CD8-positive, alpha-beta memory T cell (primary cell): ENCODE data around the gene CGNL1. TPM values are rescaled to one million over a fixed set of nuclear protein-coding genes. Genes with fewer than 3 reads are reported as not detected.

Experiments
- CTCF ChIA-PET: fragments of 350-600 bp; sonication (Branson Sonifier 250); formaldehyde crosslinking; loops from one replicate; lab custom pipeline; 2021; ENCODE audit warnings: antibody characterized with exemption; lab: Charles Lee
- POLR2A ChIA-PET: fragments of 350-600 bp; sonication (Branson Sonifier 250); formaldehyde crosslinking; loops from one replicate; lab custom pipeline; 2021; ENCODE audit warnings: antibody characterized with exemption; lab: Charles Lee
- DNase-seq, 5 donors: peaks; one replicate each; pipeline versions ENCODE4 v3.0.0 to v3.0.0-alpha.2; 2020 to 2022; ENCODE audit warnings: mixed read lengths in 1 of 5
- H3K27ac ChIP-seq: one replicate; pipeline ENCODE4 v1.7.0; 2013; ENCODE audit warnings: low read depth, mild to moderate bottlenecking, low read length, moderate library complexity
- H3K27me3 ChIP-seq: 2 replicates; pipeline ENCODE4 v1.7.0; 2013; ENCODE audit warnings: low read length, mild to moderate bottlenecking; ENCODE audit not compliant: insufficient read depth, poor library complexity, severe bottlenecking
- H3K36me3 ChIP-seq: 2 replicates; pipeline ENCODE4 v1.7.0; 2013; ENCODE audit warnings: mild to moderate bottlenecking, low read length, moderate library complexity; ENCODE audit not compliant: insufficient read depth
- H3K4me1 ChIP-seq: 2 replicates; pipeline ENCODE4 v1.7.0; 2013; ENCODE audit warnings: mild to moderate bottlenecking, low read length, moderate library complexity; ENCODE audit not compliant: insufficient read depth
- H3K4me3 ChIP-seq: 2 replicates; pipeline ENCODE4 v1.7.0; 2013; ENCODE audit warnings: mild to moderate bottlenecking, low read length
- H3K9me3 ChIP-seq: 2 replicates; pipeline ENCODE4 v1.7.0; 2013; ENCODE audit warnings: mild to moderate bottlenecking, low read length
- H3K27ac Mint-ChIP-seq, 8 donors: one replicate each; pipeline ENCODE4 v1.8.0; 2020 to 2021; ENCODE audit warnings: mixed read lengths in 8 of 8, mild to moderate bottlenecking in 6 of 8, inconsistent platforms in 3 of 8, moderate library complexity in 3 of 8
- H3K27me3 Mint-ChIP-seq, 2 donors: one replicate each; pipeline ENCODE4 v1.8.0; 2020 to 2021; ENCODE audit warnings: mixed read lengths in 2 of 2, mild to moderate bottlenecking in 1 of 2, moderate library complexity in 1 of 2
- H3K36me3 Mint-ChIP-seq, 3 donors: one replicate each; pipeline ENCODE4 v1.8.0; 2020 to 2021; ENCODE audit warnings: mixed read lengths in 3 of 3, inconsistent platforms in 1 of 3, mild to moderate bottlenecking in 1 of 3
- H3K4me1 Mint-ChIP-seq, 3 donors: one replicate each; pipeline ENCODE4 v1.8.0; 2020 to 2021; ENCODE audit warnings: mixed read lengths in 3 of 3, inconsistent platforms in 1 of 3, mild to moderate bottlenecking in 1 of 3
- H3K4me3 Mint-ChIP-seq, 7 donors: one replicate each; pipeline ENCODE4 v1.8.0; 2020 to 2021; ENCODE audit warnings: mixed read lengths in 7 of 7, mild to moderate bottlenecking in 6 of 7, moderate library complexity in 4 of 7, inconsistent platforms in 2 of 7
- H3K9me3 Mint-ChIP-seq, 5 donors: one replicate each; pipeline ENCODE4 v1.8.0; 2020 to 2022; ENCODE audit warnings: mixed read lengths in 5 of 5, mild to moderate bottlenecking in 3 of 5, moderate library complexity in 2 of 5, inconsistent platforms in 1 of 5
- polyA plus RNA-seq: library from polyadenylated mRNA; unstranded; fragments of 300-500 nt; fragmentation: Illumina TruSeq; gene quantifications from one replicate; pipeline ENCODE4 v1.2.3, GENCODE V29; 2021
- total RNA-seq, 2 experiments: library from RNA; stranded (reverse); gene quantifications; one replicate each; pipeline ENCODE4 v1.2.3, GENCODE V29; 2021

CGNL1 gene
- total and polyA plus RNA-seq, 3 experiments from 2014 or later, result not detected

DNA sequence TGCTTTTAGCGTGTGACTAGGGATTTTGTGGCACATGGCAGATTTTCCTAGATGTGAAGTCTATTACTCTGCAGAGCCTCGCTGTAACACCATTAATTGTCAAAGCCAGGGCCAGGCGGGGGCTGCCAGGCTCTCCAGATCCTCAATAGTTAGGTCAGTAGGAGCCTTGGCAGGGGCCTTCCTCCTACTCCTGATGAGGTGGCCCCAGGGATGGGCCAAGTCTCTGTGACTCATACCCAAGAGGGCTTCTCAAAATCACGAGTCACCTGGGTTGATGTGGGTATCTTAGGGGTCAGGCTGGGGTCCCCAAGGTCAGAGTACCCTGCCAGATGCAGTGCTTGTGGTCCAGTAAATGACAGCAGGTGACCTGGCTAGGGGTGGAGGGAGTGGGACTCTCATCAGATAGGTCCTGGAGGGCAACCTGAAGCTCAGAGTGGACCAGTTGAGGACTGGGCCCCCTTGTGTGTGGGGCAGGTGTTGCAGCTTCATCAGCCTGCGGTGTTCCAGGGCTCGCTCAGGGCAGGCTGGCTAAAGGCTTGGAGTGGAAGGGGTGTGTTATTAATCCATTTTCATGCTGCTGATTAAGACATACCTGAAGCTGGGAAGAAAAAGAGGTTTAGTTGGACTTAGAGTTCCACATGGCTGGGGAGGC lies 126.9 kb downstream of the CGNL1 start:
- ChIA-PET CTCF (no interaction called here), POLR2A (no interaction called here)
- Mint-ChIP-seq H3K27ac (no peak overlapping the region), H3K4me1 (no peaks in the 10 kb centered on the region), H3K4me3 (no peak overlapping the region), H3K36me3 (no peaks in the 10 kb centered on the region), H3K27me3 (peaks cover 2 to 3% of the 10 kb centered on the region in 2 donors), H3K9me3 (no peaks in the 10 kb centered on the region)
- no peaks in the 10 kb centered on the region for H3K9me3 ChIP-seq
- DNase-seq, result no peak
- H3K27me3 ChIP-seq, result no peaks in the 10 kb centered on the region
- H3K36me3 ChIP-seq, result no peaks in the 10 kb centered on the region
- no peak overlapping the region for H3K27ac ChIP-seq
- H3K4me3 ChIP-seq, result no peak overlapping the region
- H3K4me1 ChIP-seq, result no peaks in the 10 kb centered on the region

DNA sequence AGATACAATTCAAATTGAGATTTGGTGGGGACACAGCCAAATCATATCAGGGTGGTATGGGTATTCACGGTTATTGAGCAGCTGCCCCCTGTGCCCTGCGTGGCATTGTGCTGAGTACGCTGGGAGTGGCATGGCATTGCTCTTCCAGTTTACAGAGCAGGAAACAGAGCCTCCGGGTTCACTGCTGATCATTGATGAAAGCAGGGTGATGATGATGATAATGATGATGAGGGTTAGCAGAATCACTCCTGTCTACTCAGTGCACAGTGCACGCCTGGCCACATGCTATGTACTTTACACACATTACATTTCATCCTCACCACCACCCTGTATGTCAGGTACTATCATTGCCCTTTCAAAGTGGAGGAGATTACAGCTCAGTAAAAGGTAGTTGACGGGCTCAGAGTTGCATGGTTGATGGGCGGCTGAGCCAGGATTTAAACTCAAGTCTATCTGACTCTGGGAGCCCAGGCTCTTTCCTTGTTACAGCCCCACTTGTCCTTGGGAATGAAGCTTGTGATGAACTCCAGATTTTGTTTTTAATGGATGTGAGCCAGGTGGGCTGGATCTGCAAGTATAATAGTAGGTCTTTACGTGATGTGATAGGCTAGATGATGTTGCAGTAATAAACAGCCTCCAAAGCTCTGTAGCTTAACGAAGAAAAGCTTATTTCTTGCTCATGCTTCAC lies 127.8 kb downstream of the CGNL1 start:
- DNase-seq, result no peak
- no peaks in the 10 kb centered on the region for H3K4me1 Mint-ChIP-seq
- Histone ChIP-seq H3K36me3 (no peaks in the 10 kb centered on the region), H3K27ac (no peak overlapping the region), H3K9me3 (no peaks in the 10 kb centered on the region), H3K4me1 (no peaks in the 10 kb centered on the region), H3K27me3 (no peaks in the 10 kb centered on the region), H3K4me3 (no peak overlapping the region)
- CTCF ChIA-PET, result no interaction called here
- H3K27me3 Mint-ChIP-seq, result peaks cover 3% of the 10 kb centered on the region in 2 donors
- H3K9me3 Mint-ChIP-seq, result no peaks in the 10 kb centered on the region
- H3K4me3 Mint-ChIP-seq, result no peak overlapping the region
- H3K27ac Mint-ChIP-seq, result no peak overlapping the region
- POLR2A ChIA-PET, result interaction anchor here (0.6 kb wide), 1 partner anchor 106 kb away, joined by 3 read pairs; no protein-coding TSS in a partner anchor
- H3K36me3 Mint-ChIP-seq, result no peaks in the 10 kb centered on the region

DNA sequence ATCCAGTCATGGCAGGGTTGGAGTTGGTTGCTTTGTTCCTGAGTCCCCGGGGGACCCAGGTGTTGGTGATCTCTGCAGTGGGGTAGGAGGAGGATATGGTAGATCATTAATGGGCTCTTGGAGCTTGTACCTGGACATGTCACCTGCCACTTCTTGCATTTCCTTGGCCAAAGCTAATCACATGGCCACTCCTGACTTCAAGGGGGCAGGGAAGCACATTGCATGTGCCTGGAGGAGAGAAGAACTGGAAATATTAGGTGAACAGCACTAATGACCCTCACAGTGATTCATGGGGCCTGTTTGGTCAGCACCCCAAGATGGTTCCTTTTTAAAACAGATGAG lies 128.3 kb downstream of the CGNL1 start:
- H3K27ac Mint-ChIP-seq, result no peak overlapping the region
- CTCF ChIA-PET, result no interaction called here
- no peaks in the 10 kb centered on the region for H3K36me3 ChIP-seq
- H3K27ac ChIP-seq, result no peak overlapping the region
- no peaks in the 10 kb centered on the region for H3K4me1 ChIP-seq
- no peaks in the 10 kb centered on the region for H3K9me3 Mint-ChIP-seq
- DNase-seq, result no peak
- POLR2A ChIA-PET, result interaction anchor here (0.6 kb wide), 1 partner anchor 105 kb away, joined by 3 read pairs; no protein-coding TSS in a partner anchor
- H3K4me3 ChIP-seq, result no peak overlapping the region
- H3K4me3 Mint-ChIP-seq, result no peak overlapping the region
- H3K27me3 Mint-ChIP-seq, result peaks cover 3% of the 10 kb centered on the region in 2 donors
- no peaks in the 10 kb centered on the region for H3K9me3 ChIP-seq
- H3K36me3 Mint-ChIP-seq, result no peaks in the 10 kb centered on the region
- H3K4me1 Mint-ChIP-seq, result no peaks in the 10 kb centered on the region
- H3K27me3 ChIP-seq, result no peaks in the 10 kb centered on the region

DNA sequence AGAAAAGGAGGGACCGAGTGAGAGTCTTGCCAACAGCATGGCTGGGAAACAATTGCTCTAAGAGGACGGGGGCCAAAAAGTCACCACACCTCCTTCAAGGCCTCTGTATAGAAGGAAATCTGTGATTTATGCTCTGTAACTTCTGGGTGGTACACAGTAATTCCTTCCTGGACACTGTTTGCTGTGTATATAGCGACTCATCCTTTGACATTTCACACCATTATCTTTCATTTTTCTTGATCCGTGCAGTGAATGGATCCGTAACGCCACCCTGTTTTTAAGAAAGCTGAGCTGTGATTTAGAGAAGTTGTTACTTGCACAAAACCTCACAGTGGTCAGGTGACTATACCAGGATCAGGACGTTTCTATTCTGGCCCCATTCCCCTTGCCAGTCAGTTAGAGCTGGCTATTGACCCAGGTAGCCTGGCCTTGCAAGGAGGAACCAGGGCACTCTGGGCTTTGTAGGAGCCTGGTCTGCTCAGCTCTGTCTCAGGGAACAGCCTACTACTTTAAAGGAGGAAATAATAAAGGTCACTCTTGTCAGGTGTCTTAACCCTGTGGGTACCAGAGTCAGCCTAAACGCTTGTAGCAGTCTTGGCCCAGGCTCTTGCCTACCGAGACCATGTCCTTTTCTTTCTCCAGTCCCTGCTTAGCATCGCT lies 128.9 kb downstream of the CGNL1 start:
- ChIA-PET POLR2A (no interaction called here), CTCF (no interaction called here)
- no peak overlapping the region for H3K27ac Mint-ChIP-seq
- Histone ChIP-seq H3K27ac (no peak overlapping the region), H3K36me3 (no peaks in the 10 kb centered on the region), H3K4me1 (no peaks in the 10 kb centered on the region), H3K4me3 (no peak overlapping the region), H3K27me3 (no peaks in the 10 kb centered on the region), H3K9me3 (no peaks in the 10 kb centered on the region)
- H3K9me3 Mint-ChIP-seq, result no peaks in the 10 kb centered on the region
- no peak for DNase-seq
- H3K27me3 Mint-ChIP-seq, result peaks cover 0 to 3% of the 10 kb centered on the region in 2 donors
- H3K36me3 Mint-ChIP-seq, result no peaks in the 10 kb centered on the region
- H3K4me1 Mint-ChIP-seq, result no peaks in the 10 kb centered on the region
- peak overlapping the region in 1 of 7 donors; percentile 54 for H3K4me3 Mint-ChIP-seq

DNA sequence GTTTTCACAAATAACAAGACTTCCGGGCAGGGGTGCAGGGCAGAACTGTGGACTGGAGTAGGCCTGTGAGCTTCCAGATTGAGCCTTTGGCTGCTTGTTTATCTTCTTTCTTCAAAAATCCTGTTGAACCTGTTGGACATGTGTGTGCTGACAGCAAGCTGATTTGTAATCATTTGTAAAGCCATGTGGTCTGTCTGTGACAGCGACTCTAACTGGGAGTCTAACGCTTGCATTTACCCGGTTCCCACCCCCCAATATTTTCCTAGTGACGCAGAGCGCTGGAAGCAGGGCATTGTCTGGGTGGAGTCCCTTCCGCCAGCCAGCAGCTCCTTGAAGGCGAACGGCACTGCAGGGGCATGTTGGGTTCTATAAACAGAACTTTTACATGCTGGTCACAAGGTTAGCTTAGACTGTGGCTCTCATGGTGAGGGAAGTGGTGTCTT lies 129.7 kb downstream of the CGNL1 start:
- H3K27me3 ChIP-seq, result no peaks in the 10 kb centered on the region
- Mint-ChIP-seq H3K9me3 (no peaks in the 10 kb centered on the region), H3K27ac (no peak overlapping the region), H3K36me3 (no peaks in the 10 kb centered on the region), H3K4me1 (no peaks in the 10 kb centered on the region), H3K4me3 (no peak overlapping the region), H3K27me3 (peaks cover 0 to 3% of the 10 kb centered on the region in 2 donors)
- H3K9me3 ChIP-seq, result no peaks in the 10 kb centered on the region
- no peaks in the 10 kb centered on the region for H3K36me3 ChIP-seq
- ChIA-PET CTCF (no interaction called here), POLR2A (no interaction called here)
- no peak overlapping the region for H3K27ac ChIP-seq
- no peak for DNase-seq
- H3K4me1 ChIP-seq, result no peaks in the 10 kb centered on the region
- H3K4me3 ChIP-seq, result no peak overlapping the region

DNA sequence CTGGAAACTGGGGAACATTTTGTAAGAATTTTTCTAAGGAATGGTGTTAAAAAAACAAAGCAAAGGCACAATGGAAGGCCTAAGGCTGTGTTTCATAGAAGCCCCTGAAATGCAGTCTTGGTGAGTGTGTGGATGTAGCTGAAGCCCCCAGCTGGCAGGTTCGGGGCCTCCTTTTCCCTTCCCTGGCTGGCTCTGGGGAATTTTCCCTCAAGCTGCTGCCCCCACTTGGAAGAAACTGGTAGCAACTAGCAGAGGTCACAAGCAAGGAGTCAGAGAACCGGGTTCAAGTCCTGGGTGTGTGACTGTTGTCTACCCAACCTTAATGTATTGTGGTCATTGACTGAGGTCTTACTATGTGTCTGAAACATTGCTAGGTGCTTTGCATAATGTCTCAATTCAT lies 130.1 kb downstream of the CGNL1 start:
- no peaks in the 10 kb centered on the region for H3K36me3 Mint-ChIP-seq
- Histone ChIP-seq H3K27me3 (no peaks in the 10 kb centered on the region), H3K9me3 (no peaks in the 10 kb centered on the region), H3K27ac (no peak overlapping the region), H3K4me3 (no peak overlapping the region), H3K4me1 (no peaks in the 10 kb centered on the region), H3K36me3 (no peaks in the 10 kb centered on the region)
- POLR2A ChIA-PET, result no interaction called here
- H3K27ac Mint-ChIP-seq, result no peak overlapping the region
- H3K4me3 Mint-ChIP-seq, result no peak overlapping the region
- H3K9me3 Mint-ChIP-seq, result no peaks in the 10 kb centered on the region
- no peaks in the 10 kb centered on the region for H3K4me1 Mint-ChIP-seq
- peaks cover 0 to 2% of the 10 kb centered on the region in 2 donors for H3K27me3 Mint-ChIP-seq
- CTCF ChIA-PET, result no interaction called here
- no peak for DNase-seq

DNA sequence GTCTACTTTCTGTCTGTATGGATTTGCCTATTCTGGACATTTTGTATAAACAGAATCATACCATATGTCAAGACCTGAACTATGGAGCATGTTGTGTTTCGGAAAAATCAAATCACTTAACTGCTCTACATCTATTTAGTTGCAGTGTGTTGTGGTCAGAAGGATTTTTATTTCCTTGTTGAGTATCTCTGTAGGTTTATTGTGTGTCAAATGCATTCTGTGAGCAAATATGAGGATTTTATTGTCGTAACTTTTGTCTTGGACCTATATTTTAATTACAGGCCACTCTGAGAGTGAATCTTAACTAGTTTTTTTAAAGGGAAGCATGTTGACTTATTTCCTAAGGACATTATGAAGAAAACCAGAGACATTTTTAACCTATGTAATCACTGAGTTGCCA lies 130.8 kb downstream of the CGNL1 start:
- Histone ChIP-seq H3K27ac (no peak overlapping the region), H3K4me3 (no peak overlapping the region), H3K36me3 (no peaks in the 10 kb centered on the region), H3K27me3 (no peaks in the 10 kb centered on the region), H3K4me1 (no peaks in the 10 kb centered on the region), H3K9me3 (no peaks in the 10 kb centered on the region)
- H3K27ac Mint-ChIP-seq, result no peak overlapping the region
- H3K27me3 Mint-ChIP-seq, result peaks cover 0 to 1% of the 10 kb centered on the region in 2 donors
- no peak overlapping the region for H3K4me3 Mint-ChIP-seq
- H3K4me1 Mint-ChIP-seq, result no peaks in the 10 kb centered on the region
- no peak for DNase-seq
- ChIA-PET CTCF (no interaction called here), POLR2A (no interaction called here)
- no peaks in the 10 kb centered on the region for H3K9me3 Mint-ChIP-seq
- H3K36me3 Mint-ChIP-seq, result no peaks in the 10 kb centered on the region

DNA sequence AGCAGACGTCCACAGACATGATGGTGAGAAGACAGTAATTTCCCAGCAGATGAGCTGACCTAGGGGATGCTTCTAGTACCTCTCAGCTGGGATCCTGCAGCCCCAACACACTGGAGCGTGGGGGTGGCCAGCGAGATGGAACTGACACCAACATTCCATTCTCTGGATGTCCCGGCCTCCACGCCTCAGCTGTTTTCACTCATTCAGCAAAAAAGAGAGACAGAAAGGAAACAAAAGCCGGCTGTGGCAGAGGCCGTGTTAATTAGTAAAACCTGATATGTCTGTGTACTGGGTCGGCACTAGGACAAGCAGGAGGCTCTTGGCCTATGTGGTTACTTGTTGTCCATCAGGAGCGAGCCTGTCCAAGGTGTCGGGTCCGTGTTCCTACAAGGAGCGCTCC lies 132.8 kb downstream of the CGNL1 start:
- Mint-ChIP-seq H3K27ac (no peak overlapping the region), H3K27me3 (peaks cover 0 to 1% of the 10 kb centered on the region in 2 donors), H3K36me3 (no peaks in the 10 kb centered on the region), H3K4me1 (no peaks in the 10 kb centered on the region), H3K9me3 (no peaks in the 10 kb centered on the region), H3K4me3 (no peak overlapping the region)
- H3K27ac ChIP-seq, result no peak overlapping the region
- no peaks in the 10 kb centered on the region for H3K27me3 ChIP-seq
- no peaks in the 10 kb centered on the region for H3K4me1 ChIP-seq
- H3K9me3 ChIP-seq, result no peaks in the 10 kb centered on the region
- ChIA-PET CTCF (no interaction called here), POLR2A (no interaction called here)
- DNase-seq, result no peak
- H3K4me3 ChIP-seq, result no peak overlapping the region
- no peaks in the 10 kb centered on the region for H3K36me3 ChIP-seq
